ENCODE data around the gene FOXO1. TPM values are rescaled to one million over a fixed set of nuclear protein-coding genes. Genes with fewer than 3 reads are reported as not detected.

FOXO1 gene
- total RNA-seq, 4 donors from 2014 or later: 117 to 250 (median 159) TPM

GRCh38 chr13:40694426-40694825, 28.0 kb upstream of the FOXO1 start:
- no peak for ATAC-seq
- Histone ChIP-seq H3K36me3 (no peaks in the 10 kb centered on the region), H3K27ac (no peak overlapping the region), H3K27me3 (no peaks in the 10 kb centered on the region), H3K4me3 (no peak overlapping the region), H3K9me3 (no peaks in the 10 kb centered on the region), H3K4me1 (no peaks in the 10 kb centered on the region)
- no peak for DNase-seq
- in situ Hi-C loops (cut with MboI; ENCODE audit: low sequenced_read_pairs in 4 of 4): loop anchor here in 3 of 4 donors (5.0 to 25.0 kb wide), 4 partner anchors 757 to 1007 kb away; no protein-coding TSS in a partner anchor
- intact Hi-C loops (cut with DNase I; ENCODE audit: low total_unique reads): no loop called here
- TF ChIP-seq CTCF (IDR thresholded peaks at IDR 0.05 in 4 of 5, conservative IDR thresholded peaks at IDR 0.05 in 1 of 5) (no peak), POLR2A (IDR thresholded peaks at IDR 0.05) (no peak)

- intact Hi-C loops (cut with DNase I; ENCODE audit: low total_unique reads): no loop called here
- Histone ChIP-seq H3K36me3 (no peaks in the 10 kb centered on the region), H3K4me3 (no peak overlapping the region), H3K27me3 (no peaks in the 10 kb centered on the region), H3K4me1 (no peaks in the 10 kb centered on the region), H3K9me3 (no peaks in the 10 kb centered on the region), H3K27ac (no peak overlapping the region)
- DNase-seq (no peak), ATAC-seq (no peak)
- in situ Hi-C loops (cut with MboI; ENCODE audit: low sequenced_read_pairs in 4 of 4): loop anchor here in 3 of 4 donors (5.0 to 25.0 kb wide), 4 partner anchors 756 to 1006 kb away; no protein-coding TSS in a partner anchor
- no peak for TF ChIP-seq POLR2A (IDR thresholded peaks at IDR 0.05)
- no peak for TF ChIP-seq CTCF (IDR thresholded peaks at IDR 0.05 in 4 of 5, conservative IDR thresholded peaks at IDR 0.05 in 1 of 5)
These were observed 26.5 kb upstream of the FOXO1 start for GRCh38 chr13:40692946-40693345.

GRCh38 chr13:40688781-40689180, 22.3 kb upstream of the FOXO1 start:
- no peak for TF ChIP-seq POLR2A (IDR thresholded peaks at IDR 0.05)
- no peak for TF ChIP-seq CTCF (IDR thresholded peaks at IDR 0.05 in 4 of 5, conservative IDR thresholded peaks at IDR 0.05 in 1 of 5)
- in situ Hi-C loops (cut with MboI; ENCODE audit: low sequenced_read_pairs in 4 of 4): loop anchor here (10.0 to 25.0 kb wide), 4 partner anchors 744 to 1001 kb away; no protein-coding TSS in a partner anchor
- Histone ChIP-seq H3K4me3 (no peak overlapping the region), H3K27me3 (no peaks in the 10 kb centered on the region), H3K9me3 (no peaks in the 10 kb centered on the region), H3K27ac (no peak overlapping the region), H3K4me1 (no peaks in the 10 kb centered on the region), H3K36me3 (no peaks in the 10 kb centered on the region)
- intact Hi-C loops (cut with DNase I; ENCODE audit: low total_unique reads): no loop called here
- ATAC-seq (no peak), DNase-seq (no peak)

DNA sequence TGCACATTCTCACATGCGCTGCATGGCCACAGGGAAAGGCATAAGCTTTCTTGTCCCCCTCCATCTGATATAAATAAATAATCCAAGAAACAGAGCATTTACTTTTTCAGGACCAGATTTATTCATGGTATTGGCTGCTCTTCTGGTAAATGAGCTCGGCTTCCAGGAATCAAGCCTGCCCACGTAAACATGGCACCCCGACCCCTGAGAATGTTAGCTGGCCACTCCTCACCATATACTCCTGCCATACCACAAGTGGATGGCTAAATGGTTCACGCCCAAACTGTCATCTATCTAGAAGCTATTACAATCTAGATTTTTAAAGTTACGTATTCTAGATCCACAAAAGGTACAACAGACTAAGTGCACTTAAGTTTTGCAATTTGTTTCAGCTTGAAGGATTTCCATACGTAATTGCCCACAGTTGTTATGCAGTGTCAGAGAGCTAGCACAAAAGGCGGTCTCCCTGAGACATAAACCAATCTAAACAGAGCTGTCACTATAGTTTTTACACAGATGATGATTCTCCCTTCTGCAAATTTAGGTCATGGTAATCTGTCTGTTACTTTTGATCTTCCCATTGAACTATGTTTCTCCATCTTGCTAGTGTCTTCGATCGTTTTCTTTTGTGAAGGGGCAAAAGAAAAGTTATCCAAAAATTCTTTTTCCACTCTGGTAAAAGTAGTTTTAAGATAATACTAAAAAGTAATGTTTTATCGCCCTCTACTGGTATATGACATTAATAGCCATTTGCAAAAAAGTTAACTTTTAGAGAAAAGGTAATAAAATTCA, 16.2 kb upstream of the FOXO1 start:
- in situ Hi-C loops (cut with MboI; ENCODE audit: low sequenced_read_pairs in 4 of 4) (loop anchor here (5.0 to 25.0 kb wide), 5 partner anchors 610 to 995 kb away; no protein-coding TSS in a partner anchor), intact Hi-C loops (cut with DNase I; ENCODE audit: low total_unique reads) (loop anchor here (2.0 kb wide), 1 partner anchor 740 kb away; no protein-coding TSS in a partner anchor)
- Histone ChIP-seq H3K27me3 (no peaks in the 10 kb centered on the region), H3K9me3 (no peaks in the 10 kb centered on the region), H3K36me3 (no peaks in the 10 kb centered on the region), H3K4me3 (no peak overlapping the region), H3K27ac (peak overlapping the region in 1 of 4 donors; percentile 61), H3K4me1 (peaks cover 13 to 19% of the 10 kb centered on the region in 2 donors)
- DNase-seq (no peak), ATAC-seq (peak in 1 of 2 donors; percentile 22)
- TF ChIP-seq POLR2A (IDR thresholded peaks at IDR 0.05): no peak
- peak; percentile 46 to 75 (median 68) for TF ChIP-seq CTCF (IDR thresholded peaks at IDR 0.05 in 4 of 5, conservative IDR thresholded peaks at IDR 0.05 in 1 of 5)

All from gastrocnemius medialis (tissue), 4 donors.